ENCODE results near the gene S100A1.
"Not testable (repeated sequence)": the region's sequence is repeated elsewhere in the genome, so short reads cannot be mapped to it uniquely, and the experiment has no call there.

The S100A1 gene

DNA sequence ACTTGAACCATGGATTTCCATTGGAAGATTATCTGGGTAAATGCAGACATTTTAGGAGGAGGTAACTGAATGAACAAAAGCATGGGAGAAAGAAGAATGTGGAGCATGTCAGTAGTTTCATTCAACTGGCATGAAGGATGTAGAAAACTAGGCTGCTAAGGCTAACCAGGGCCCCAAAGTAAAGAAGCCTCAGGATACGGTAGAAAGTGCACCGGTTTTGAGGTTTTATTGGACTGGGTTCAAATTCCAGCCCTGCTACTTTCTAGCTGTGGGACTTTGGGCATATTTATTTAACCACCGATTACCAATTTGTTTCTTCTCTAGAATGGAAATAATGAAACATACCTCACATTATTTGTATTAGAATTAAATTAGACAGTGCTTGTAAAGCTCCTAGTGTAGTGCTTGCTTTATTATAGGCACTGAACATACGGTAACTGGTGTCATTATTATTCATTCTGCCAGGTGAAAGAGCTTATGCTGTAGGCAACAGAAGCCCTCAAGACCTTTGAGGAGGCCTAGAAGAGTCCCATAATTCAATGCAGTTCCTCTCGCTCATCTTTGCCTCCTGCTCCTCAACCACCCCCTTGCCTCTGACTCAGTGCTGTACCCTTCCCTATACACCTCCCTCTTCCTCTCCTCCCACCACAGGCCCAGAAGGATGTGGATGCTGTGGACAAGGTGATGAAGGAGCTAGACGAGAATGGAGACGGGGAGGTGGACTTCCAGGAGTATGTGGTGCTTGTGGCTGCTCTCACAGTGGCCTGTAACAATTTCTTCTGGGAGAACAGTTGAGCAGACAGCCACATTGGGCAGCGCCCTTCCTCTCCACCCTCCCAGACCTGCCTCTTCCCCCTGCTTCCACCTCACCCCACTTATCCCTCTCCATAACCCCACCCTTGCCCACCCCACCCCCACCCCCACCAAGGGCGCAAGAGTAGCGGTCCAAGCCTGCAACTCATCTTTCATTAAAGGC lies 3.1 kb downstream of the S100A1 start:
- DNase-seq, result no peak

DNA sequence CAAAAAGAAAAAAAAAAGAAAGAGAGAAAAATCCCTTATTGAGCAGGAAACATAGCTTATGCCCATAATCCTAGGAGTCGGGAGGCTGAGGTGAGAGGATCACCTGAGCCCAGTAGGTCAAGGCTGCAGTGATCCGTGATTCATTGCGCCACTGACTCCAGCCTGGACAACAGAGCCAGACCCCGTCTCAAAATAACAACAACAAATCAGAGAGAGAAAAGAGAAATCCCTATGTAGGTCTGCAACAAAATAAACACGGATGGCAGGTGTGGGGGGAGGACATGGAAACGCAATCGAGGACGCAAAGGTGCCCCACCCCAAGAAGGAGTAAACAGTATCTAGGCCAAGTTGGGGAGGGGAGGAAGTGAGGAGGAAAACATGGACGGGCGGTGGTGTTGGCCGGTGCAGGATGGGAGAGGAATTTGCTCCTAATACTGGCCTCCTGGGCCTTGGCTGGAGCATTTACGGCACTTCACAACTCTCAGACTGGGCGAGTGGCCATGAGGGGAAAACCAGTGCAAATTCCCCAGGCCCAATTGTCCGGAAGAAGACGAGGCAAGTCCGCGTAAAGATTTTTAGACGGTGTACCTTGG lies 5.0 kb downstream of the S100A1 start:
- DNase-seq, result no peak

DNA sequence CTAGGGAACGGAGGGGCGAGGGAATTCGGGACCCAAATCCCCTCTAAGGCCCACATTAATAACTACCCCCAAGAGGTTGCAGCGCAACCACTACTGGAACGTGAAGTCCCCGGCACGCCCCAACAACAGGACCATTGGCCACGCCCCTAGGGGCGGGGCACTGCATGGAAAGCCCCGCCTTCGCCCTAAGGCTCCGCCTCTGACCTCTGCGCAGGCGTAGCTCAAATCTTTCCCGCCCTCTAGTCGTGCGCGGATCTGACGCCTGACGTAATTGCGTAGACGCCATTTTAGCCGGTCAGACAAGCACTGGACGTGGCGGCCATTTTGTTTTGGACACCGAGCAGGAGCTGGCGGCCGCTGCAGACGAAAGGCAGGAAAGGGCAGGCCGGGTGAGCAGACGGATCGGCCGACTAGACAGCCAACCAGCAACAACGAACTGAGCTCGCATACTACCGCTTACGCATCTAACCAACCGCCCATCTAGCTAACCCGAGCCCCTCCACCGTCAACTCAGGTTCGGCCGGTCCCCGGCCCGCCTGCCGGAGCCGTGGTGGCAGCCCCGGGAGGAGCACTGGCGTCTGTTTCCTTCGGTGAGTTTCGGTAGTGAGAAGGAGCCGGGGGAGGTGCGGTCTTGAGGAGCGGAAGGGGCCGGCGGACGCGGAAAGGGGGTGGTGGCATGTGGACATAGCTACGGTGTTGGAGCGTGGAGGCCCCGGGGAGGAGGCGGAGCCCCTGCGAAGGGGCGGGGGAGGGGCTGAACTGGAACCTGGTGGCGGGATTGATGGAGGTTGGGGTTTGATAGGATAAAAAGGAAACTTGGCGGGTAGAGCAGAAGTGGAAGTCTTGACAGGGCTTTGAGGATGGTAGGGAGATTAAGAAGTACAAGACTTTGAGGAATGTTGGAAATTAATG lies 5.8 kb downstream of the S100A1 start, which contains the start of gene CHTOP:
CHTOP (plus strand) TSS at position 313 of the 912 bp plus-strand sequence. CDS start 2,523 bp downstream, outside the sequence.
- peak; percentile 90 for DNase-seq

DNA sequence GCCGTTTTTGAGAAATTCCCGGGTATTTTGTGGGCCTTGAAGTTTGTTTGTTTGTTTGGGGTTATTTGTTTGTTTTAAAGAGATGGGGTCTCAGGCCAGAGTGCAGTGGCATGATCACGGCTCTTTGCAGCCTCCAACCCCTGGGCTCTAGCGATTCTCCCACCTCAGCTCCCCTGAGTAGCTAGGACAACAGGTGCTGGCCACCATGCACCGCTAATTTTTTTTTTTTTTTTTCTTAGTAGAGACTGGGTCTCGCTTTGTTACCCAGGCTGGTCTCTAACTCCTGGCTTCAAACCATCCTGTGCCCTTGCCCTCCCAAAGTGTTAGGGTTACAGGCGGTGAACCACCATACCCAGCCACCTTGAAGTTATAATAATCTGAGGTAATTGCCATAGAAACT lies 7.6 kb downstream of the S100A1 start:
- DNase-seq, result no peak

DNA sequence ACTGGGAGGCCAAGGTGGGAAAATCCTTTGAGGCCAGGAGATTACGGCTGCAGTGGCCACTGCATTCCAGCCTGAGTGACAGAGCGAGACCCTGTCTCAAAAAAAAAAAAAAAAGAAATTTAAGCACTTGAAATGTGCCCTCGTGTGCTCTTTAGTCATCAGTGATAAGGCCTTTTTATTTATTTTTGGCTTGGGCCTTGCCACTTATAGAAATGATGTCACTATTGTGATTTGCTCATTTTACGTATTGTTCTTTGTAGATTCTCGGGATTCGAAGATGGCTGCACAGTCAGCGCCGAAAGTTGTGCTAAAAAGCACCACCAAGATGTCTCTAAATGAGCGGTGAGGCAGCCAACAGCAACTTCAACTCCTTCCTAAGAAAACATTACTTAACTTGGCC lies 8.1 kb downstream of the S100A1 start:
- no peak for DNase-seq

DNA sequence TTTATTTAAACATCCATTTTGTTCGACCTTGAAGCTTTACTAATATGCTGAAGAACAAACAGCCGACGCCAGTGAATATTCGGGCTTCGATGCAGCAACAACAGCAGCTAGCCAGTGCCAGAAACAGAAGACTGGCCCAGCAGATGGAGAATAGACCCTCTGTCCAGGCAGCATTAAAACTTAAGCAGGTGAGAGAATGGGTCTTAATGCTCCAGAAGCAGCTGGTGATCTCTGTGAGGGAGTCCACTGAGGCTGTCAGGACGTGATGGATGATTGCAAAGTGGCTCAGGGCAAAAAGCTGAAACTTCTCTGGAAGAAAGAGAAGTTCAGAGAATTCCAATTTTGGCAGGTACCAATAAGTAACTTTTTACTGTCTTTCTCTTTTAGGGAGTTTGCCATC lies 10.0 kb downstream of the S100A1 start:
- DNase-seq, result no peak

DNA sequence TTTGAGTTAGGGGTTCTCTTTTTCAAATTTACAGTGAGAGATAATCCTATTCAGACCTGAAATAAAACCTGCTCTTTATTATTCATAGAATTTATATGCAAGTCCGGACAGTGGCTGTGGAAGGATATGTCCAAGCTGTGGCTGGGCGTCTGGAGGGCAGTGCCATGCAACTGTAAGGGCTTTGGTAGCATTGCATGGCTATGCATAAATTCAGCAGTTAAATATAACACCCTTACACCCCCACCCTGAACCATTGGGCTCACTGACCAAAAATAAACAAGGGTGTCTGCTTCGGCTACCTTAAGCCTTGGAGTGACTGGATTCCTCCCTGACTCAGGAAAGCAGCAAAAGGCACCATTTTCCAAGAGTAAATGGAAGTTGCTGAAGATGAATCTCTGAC lies 11.0 kb downstream of the S100A1 start:
- DNase-seq, result no peak

DNA sequence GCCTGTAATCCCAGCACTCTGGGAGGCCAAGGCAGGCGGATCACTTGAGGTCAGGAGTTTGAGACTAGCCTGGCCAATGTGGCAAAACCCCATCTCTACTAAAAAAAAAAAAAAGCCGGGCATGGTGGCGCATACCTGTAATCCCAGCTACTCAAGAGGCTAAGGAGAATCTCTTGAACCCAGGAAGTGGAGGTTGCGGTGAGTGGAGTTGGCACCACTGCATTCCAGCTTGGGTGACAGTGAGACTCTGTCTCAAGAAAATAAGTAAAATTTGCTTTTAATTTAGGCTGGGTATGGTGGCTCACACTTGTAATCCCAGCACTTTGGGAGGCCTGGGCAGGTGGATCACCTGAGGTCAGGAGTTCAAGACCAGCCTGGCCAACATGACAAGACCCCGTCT lies 12.0 kb downstream of the S100A1 start:
- DNase-seq, result not testable (repeated sequence)

DNA sequence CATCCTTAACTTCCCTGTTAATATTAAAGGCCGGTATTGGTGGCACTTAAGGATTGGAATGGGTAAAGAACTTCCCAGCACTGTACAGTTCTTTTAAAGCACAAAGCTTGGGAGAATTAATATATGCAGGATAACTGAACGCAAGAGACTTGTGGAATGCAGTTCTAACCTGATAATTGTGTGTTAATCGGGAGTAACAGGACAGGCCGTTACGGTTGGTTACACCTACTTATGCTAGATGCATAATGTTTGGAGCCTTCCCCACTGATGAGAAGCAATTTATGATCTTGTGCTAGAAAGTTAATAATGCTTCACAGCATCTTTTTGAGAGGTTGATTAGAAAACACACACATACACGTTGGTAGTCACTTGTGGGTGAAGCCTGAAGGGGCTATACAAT lies 12.6 kb downstream of the S100A1 start:
- DNase-seq, result no peak

DNA sequence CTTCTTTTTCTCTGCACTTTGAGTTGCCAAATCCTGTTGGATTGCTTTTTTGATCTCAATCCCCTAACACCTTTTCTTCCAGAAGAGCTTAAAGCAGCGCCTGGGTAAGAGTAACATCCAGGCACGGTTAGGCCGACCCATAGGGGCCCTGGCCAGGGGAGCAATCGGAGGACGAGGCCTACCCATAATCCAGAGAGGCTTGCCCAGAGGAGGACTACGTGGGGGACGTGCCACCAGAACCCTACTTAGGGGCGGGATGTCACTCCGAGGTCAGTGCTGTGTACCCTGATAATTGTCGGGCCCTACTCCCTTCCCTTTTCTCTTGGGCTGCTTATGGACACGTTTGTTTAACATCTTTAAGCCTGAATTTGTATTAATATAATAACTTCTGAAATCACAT lies 13.9 kb downstream of the S100A1 start:
- DNase-seq, result no peak

DNA sequence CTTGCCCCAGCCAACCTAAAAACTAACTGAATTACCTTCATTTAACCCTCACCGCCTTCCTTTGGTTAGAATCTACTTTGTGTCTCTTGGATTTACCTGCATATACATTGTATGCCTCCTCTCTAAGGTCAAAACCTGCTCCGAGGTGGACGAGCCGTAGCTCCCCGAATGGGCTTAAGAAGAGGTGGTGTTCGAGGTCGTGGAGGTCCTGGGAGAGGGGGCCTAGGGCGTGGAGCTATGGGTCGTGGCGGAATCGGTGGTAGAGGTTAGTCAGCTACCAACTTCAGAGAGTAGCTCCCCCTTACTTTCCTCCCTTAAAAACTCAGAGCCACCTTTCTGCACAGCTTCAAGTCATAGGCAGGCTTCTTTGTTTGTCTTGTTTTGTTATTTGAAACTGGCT lies 14.9 kb downstream of the S100A1 start:
- no peak for DNase-seq

DNA sequence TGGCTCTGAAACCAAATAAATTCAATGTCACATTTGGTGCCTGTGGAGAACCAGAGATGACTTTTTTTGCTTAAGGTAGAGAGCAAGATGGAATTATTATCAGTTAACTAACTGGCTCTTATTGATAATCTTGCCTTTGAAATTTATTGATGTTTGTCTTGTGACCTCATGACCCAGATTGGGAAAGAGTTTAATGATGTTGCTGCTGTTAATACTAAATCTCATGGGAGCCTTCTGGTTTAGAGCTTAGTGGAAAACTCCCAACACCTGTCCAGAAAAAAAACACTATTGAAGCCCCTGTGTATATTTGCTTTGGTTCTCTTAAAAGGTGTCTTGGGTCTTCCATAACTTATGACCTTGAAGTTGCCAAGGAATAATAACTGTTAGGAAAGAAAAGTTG lies 15.6 kb downstream of the S100A1 start:
- no peak for DNase-seq

DNA sequence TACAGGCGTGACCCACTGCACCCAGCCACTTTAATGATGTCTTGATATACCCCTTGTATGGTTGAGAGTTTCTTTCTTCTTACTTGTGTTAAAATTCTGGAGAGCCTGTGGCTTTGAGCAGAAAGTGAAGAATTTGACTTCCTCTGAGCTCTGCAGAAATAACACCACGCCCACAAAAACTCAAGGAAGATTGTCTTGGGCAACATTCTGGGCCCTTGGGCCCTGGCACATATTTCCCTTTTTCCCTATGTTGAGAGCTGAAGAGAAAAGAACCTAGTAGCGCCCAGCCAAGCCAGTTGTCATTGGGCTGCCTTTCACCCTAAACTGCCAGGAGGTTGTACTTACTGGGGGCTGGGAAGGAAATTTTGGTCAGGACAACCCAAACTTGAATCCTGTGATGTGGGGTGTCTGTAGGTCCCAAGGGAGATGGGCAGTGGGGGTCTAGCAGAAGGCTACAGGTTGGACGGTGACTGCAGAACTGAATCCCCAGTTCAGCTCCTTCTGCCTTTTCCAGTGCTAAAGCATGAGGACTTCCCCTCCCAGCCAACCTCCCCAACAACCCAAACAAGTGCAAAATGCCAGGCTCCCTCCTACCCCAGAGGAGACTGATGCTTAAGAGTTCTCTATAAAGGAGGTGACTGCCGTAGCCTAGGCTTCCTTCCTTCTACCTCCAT lies 18.6 kb downstream of the S100A1 start:
- DNase-seq, result no peak

DNA sequence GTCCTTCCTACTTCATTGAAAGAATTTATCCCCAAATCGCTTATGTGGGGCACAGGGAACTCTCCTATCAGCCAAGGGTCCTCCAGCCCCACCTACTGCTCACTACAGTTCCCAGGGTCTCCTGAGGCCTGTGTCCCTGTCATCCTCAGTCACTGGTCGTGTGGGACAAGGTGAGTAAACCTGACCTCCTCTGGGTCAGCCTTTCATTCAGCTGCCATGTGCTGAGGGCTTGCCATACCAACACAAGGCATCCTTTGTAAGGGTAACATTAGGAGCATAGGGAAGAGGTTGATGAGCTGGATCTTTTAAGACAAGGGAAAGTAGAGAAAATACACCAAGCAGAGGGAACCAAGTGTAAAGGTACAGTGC lies 19.1 kb downstream of the S100A1 start:
- no peak for DNase-seq

DNA sequence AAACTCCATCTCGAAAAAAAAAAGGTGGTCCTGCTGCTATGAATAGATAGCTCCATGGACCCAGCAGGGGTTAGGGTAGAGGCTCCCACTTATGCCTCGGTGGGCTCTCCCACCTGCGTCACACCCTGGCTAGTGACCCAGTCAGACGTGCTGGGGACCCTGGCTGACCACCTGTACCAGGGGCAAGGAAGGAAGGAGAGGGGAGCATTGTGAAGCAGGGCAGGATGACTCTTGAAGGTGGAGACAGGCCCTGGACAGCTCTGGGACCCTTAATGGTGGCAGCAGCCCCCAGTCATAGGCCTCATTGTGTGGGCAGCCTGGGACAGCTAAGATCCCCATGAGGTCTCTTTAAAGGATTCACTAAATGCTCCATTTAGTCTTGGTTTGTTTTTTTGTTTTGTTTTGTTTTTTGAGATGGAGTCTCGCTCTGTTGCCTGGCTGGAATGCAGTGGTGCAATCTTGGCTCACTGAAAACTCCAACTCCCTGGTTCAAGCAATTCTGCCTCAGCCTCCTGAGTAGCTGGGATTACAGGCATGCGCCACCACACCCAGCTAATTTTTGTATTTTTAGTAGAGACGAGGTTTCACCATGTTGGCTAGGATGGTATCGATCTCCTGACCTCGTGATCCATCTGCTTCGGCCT lies 19.9 kb downstream of the S100A1 start:
- no peak for DNase-seq

DNA sequence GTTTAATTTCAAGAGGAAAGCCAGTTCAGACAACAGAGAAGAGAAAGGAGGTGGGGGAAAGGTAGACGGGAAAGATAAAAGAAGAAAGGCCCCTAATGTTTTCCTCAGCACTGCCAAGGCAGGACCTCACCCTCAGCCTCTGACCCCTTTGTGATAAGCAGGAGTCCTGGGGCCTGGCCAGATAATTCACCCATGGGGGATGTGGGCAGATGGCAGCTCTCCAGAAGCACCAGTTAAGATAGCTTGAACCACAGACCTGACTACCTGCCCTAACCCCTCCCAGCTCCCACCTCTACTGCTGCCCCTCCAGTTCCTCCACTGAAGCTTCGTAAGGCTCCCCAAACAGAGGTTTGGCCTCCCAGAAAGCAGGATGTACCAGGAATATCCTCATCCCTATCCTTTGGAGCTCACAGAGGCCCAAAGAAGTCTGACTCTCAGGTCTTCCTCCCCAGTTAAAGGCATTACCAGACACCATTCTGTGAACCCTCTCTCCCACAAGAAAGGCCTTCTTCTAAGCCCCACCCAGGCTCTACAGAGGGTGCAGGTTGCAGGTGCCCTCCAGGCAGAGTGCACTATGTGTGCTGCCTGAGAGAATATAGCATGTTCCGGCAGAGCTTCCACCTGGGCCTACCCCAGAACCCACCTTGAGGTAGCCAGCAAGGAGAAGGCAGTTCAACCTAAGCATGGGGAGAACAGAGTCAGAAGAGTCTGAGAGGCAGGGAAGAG lies 21.1 kb downstream of the S100A1 start:
- no peak for DNase-seq

DNA sequence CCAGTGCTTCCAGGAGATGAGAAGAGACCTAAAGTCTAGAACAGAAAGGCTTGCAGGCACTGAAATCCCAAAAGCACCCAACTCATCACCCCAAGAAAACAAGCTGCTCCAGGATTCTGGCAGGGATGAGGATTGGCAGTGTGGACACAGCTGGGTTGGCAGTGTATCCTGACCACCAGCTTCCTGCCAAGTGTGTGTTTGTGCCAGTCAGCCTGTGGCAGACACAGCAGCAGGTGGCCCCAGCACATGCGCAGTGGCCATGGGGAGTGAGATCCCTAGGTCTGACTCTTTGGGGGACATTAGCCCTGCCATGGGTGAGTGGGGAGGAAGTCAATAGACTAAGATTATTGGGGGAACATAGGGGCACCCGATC lies 21.6 kb downstream of the S100A1 start:
- no peak for DNase-seq

DNA sequence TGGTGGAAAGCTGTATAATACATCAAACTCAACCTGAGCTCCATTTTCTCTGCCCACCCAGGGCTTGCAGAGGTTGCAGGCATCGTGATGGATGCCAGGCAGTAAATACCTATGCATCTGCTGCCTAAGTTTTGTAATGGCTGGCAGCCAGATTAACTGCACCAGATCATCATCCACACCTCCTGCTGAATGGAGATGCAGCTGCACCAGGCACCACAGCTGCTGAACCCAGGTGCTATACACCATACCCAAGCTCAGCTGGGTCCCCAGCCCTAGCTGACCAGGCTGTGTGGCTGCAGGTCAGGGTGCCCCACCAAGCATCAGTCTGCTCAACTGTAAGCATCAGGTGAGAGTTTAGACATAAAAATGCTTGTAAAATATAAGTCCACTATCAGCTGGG lies 23.5 kb downstream of the S100A1 start:
- no peak for DNase-seq

DNA sequence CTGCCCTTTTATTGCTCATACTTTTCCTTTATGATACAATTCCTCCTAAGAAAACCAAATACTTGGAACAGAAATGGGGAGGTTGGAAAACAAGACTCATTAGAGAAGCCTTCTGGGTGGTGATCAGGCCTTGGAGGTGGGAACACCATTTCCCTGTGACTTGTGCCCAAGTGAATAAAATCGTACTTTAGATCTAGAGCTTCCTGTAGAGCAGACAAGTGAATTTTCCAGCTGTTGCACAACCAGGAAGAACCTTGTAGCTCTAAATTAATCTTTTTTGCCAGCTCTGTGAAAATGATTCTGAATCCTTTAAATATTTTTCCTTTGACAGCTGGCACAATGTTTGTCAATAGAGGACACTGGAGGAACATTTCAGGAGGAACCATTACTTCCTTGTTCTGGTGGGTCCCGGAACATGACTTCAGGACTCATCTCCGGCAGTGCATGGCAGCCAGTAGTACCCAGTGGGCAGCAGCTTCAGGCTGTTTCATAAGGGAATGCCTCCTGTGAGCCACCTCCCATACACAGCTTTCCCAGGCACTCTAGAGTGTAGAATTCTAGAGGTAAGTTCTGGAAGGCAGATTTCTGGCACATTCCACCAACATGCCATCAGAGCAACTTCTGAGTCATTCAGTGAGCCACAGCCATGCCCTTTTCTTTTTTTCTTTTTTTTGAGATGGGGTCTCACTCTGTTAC lies 24.7 kb downstream of the S100A1 start:
- no peak for DNase-seq

DNA sequence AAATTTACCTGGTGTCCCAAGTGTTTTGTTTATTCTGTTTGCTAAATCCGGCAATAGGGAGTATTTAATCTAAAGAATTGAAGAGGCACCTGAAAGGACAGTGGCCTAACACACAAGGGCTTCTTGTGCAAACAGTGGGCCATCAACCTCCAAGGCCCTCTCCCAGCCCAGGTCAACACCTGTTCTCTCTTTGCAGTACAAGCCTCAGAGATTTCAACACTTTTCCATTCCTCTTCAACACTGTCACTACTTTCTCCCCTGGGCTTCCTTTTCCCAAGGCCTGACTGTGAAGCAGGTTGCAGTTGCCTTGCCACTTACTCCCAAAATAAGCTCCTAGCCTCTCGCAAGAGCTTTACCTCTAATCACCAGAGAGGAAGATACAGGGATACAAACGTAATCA lies 27.1 kb downstream of the S100A1 start:
- no peak for DNase-seq

Data from DMS79 treated with DMSO at 0.1 percent for 48 hours (cell line).